Stimulated activated CD8-positive, alpha-beta memory T cell treated with anti-CD3 and anti-CD28 coated beads, Interleukin-12 subunit alpha, Interleukin-12 subunit beta, amount 100 ng/mL, for 24 hours (primary cell): ENCODE data around the gene TMEM50B.
"Not testable (repeated sequence)": the region's sequence is repeated elsewhere in the genome, so short reads cannot be mapped to it uniquely, and the experiment has no call there.

Source experiments
- DNase-seq: peaks from one replicate; pipeline ENCODE4 v3.0.0-alpha.2; 2020; ENCODE audit errors: extremely low read depth

The TMEM50B gene

GRCh38 chr21:33428669-33429068 is 51.1 kb downstream of the TMEM50B start:
- DNase-seq, result no peak

DNA sequence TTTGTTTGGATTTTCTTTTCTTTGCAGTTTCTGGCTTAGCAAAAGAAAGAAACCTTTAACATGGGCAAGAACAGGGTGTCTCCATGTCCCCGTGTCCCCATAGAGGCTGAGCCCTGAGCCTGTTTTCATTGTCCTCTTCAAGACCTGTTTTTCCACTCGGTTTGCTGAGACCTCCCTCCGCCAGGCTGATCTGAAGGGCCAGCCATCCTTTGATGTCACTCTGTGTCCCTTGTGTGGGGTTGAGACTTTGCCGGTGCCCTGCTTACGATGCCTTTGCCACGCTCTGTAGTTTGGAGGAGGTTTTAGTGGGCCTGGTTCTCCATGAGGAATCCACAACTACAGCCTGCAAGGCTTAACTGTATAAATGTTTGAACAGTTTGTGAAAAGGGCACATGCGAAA is 52.7 kb downstream of the TMEM50B start:
- DNase-seq, result no peak

GRCh38 chr21:33425825-33426224 is 53.9 kb downstream of the TMEM50B start:
- no peak for DNase-seq

DNA sequence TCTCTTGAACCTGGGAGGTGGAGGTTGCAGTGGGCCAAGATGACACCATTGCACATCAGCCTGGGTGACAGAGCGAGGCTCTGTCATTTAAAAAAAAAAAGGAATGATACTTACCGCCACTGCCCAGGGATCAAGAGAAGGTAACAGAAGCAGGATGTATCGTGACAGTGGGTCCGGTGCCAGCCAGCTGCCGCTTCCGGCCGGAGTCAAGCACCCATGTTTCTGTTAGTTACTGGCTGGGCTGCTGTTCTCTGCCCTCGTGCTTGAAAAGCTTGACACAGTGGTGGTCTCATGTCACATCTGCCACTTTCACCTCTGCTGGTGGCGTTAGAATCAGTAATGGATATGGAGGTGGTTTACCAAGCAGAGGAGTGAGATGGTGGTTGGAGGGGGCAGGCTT is 55.6 kb downstream of the TMEM50B start:
- no peak for DNase-seq

- no peak for DNase-seq
Observed at GRCh38 chr21:33421713-33422393, 57.9 kb downstream of the TMEM50B start.

GRCh38 chr21:33419538-33420123 is 60.1 kb downstream of the TMEM50B start:
- no peak for DNase-seq

DNA sequence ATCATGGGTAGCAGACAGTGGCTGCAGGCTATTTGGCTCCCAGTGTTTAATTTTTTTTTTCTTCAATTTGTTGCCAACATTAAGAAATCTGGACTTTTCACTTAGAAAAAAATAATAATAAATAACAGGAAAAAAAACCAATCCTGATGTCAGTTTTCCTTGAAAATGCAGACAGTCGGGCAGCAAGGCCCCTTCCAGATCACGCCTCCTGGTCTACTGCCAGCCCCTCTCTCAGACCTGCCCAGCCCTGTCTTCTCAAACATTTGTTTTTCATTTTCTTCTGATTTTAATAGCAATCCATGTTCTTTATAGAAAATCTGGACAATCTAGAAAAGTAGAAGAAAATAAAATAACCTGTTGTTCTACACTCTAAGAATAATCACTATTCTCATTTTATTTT is 61.1 kb downstream of the TMEM50B start:
- no peak for DNase-seq

- DNase-seq, result no peak
Observed at GRCh38 chr21:33414926-33415325, 64.8 kb downstream of the TMEM50B start.

DNA sequence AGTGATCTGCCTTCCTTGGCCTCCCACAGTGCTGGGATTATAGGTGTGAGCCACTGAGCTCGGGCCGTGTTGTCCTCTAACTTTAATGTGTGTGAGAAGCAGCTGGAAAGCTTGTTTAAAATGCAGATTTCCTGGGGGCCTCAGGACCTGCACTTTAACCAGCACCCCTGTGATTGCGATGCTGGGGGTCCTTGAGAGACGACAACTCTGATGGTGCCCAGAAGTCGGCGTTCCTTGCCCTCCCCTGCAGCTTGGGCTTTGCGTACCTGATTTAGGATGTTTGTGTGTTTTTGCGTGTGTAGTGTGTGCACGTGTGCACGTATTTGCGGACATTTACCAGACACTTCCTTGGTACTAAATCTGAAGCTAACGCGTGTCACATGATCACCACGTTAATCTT is 65.7 kb downstream of the TMEM50B start:
- DNase-seq, result no peak

DNA sequence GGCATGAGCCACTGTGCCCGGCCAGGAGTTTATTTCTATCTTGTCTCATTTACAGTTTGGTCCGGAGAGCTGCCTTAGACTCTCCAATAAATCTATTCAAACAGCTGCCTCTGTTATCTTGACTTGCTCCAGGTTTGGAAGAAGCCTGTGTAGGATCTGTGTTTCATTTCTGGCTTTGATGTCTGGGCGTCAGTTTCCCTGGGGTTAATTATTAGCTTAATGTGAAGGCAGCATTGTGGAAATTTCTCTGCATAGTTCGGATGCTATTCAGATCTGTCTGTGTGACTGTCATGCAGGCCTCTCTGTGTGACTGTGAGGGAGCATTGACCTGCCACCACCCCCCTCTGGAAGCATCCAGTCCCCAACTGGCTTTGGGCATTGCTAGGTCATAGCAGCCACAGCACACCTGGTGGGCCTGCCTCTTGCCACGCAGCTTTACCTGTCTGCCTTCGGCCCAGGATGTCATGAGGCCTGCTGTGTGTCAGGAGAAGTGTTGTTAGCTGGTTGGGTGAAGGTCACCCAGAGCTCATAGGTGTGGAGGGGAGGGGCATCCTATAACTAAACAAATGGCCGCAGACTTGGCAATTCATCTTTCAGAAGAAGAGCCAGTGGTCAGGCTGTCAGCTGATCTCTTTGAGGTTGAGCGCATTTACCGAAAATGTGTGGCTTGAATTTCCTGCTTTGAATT is 66.8 kb downstream of the TMEM50B start:
- DNase-seq, result no peak

- not testable (repeated sequence) for DNase-seq
Observed at GRCh38 chr21:33412439-33412831, 67.3 kb downstream of the TMEM50B start.

- DNase-seq, result no peak
Observed at GRCh38 chr21:33411949-33412430, 67.8 kb downstream of the TMEM50B start.

GRCh38 chr21:33406493-33406892 is 73.3 kb downstream of the TMEM50B start:
- DNase-seq, result no peak

- DNase-seq, result no peak
Observed at GRCh38 chr21:33403786-33404585, 75.8 kb downstream of the TMEM50B start.

- DNase-seq, result no peak
Observed at GRCh38 chr21:33403128-33403785, 76.5 kb downstream of the TMEM50B start, which contains the start of gene IFNGR2. Gene IFNGR2 (plus strand): TSS chr21:33403413. CDS start chr21:33403544, 131 bp downstream.

DNA sequence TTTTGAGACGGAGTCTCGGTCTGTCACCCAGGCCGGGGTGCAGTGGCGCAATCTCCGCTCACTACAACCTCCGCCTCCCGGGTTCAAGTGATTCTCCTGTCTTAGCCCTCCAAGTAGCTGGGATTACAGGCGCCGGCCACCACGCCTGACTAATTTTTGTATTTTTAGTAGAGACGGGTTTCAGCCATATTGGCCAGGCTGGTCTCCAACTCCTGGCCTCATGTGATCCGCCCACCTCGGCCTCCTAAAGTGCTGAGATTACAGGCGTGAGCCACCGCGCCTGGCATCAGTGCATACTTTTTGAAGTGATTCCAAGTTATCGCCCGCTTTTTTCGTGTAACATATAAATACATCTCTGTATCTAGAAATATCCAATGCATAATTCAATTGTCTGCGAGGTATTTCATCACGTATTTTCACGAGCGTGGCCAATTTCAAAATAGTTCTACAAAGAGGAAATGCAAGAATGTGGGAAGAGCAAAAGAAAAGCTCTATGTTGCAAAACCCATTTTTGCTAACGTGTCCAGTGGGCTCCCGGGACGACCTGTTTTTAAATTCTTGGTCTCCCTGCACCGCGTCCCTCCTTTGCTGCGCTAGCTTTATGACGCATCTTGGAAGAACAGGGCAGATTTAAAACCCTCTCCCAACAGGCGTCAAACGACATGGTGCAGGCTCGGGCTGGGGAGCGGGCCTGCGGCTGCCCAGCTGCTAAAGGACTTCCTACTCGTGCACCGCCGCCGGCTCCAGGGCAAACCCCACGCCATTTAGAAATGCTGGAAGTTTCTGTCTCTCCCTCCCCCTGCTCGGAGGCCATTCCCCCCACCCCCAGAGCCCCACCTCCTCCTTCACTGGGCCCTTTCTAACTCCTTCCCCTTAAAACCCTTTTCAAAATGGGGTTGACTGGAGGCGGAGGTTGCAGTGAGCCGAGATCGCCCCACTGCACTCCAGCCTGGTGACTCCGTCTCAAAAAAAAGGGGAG is 77.5 kb downstream of the TMEM50B start:
- DNase-seq, result no peak

- no peak for DNase-seq
Observed at GRCh38 chr21:33401630-33401992, 78.2 kb downstream of the TMEM50B start.
